Stimulated activated CD4-positive, alpha-beta T cell treated with anti-CD3 and anti-CD28 coated beads, Interleukin-4, amount 100 ng/mL, for 1 hour (primary cell): ENCODE results near the gene RHOG.
"Not testable (repeated sequence)": the region's sequence is repeated elsewhere in the genome, so short reads cannot be mapped to it uniquely, and the experiment has no call there.

Experiments used
- DNase-seq: peaks from one replicate; pipeline ENCODE4 v3.0.0-alpha.2; 2020

Gene RHOG

GRCh38 chr11:3832816-3833215 lies 7.9 kb downstream of the RHOG start:
- DNase-seq = no peak

GRCh38 chr11:3831378-3832239 lies 9.2 kb downstream of the RHOG start:
- no peak for DNase-seq

- DNase-seq = no peak
These were observed 10.0 kb downstream of the RHOG start for GRCh38 chr11:3830730-3831129.

- DNase-seq = no peak
These were observed 10.7 kb downstream of the RHOG start for GRCh38 chr11:3830088-3830487.

- DNase-seq = no peak
These were observed 13.1 kb downstream of the RHOG start for GRCh38 chr11:3827434-3828186.

GRCh38 chr11:3826721-3827120 lies 14.0 kb downstream of the RHOG start:
- no peak for DNase-seq

- no peak for DNase-seq
These were observed 15.1 kb downstream of the RHOG start for GRCh38 chr11:3825473-3826154.

- peak; percentile 84 for DNase-seq
These were observed 15.9 kb downstream of the RHOG start for GRCh38 chr11:3824714-3825472.

- DNase-seq = no peak
These were observed 16.8 kb downstream of the RHOG start for GRCh38 chr11:3823762-3824506.

- no peak for DNase-seq
These were observed 17.5 kb downstream of the RHOG start for GRCh38 chr11:3823303-3823702.

GRCh38 chr11:3822312-3822711 lies 18.4 kb downstream of the RHOG start:
- DNase-seq = no peak

GRCh38 chr11:3820971-3821370 lies 19.8 kb downstream of the RHOG start:
- no peak for DNase-seq

- DNase-seq = no peak
These were observed 23.5 kb downstream of the RHOG start for GRCh38 chr11:3817181-3817800.

- DNase-seq = no peak
These were observed 24.1 kb downstream of the RHOG start for GRCh38 chr11:3816673-3817072.

GRCh38 chr11:3815845-3816244 lies 24.9 kb downstream of the RHOG start:
- no peak for DNase-seq

GRCh38 chr11:3814832-3815231 lies 25.9 kb downstream of the RHOG start:
- not testable (repeated sequence) for DNase-seq

GRCh38 chr11:3810951-3811350 lies 29.8 kb downstream of the RHOG start:
- no peak for DNase-seq

GRCh38 chr11:3810446-3810845 lies 30.3 kb downstream of the RHOG start:
- DNase-seq = no peak

GRCh38 chr11:3809624-3809928 lies 31.2 kb downstream of the RHOG start:
- no peak for DNase-seq

- peak; percentile 27 for DNase-seq
These were observed 31.7 kb downstream of the RHOG start for GRCh38 chr11:3808861-3809623.
